ENCODE results near the gene MYEOV.

The MYEOV gene

DNA sequence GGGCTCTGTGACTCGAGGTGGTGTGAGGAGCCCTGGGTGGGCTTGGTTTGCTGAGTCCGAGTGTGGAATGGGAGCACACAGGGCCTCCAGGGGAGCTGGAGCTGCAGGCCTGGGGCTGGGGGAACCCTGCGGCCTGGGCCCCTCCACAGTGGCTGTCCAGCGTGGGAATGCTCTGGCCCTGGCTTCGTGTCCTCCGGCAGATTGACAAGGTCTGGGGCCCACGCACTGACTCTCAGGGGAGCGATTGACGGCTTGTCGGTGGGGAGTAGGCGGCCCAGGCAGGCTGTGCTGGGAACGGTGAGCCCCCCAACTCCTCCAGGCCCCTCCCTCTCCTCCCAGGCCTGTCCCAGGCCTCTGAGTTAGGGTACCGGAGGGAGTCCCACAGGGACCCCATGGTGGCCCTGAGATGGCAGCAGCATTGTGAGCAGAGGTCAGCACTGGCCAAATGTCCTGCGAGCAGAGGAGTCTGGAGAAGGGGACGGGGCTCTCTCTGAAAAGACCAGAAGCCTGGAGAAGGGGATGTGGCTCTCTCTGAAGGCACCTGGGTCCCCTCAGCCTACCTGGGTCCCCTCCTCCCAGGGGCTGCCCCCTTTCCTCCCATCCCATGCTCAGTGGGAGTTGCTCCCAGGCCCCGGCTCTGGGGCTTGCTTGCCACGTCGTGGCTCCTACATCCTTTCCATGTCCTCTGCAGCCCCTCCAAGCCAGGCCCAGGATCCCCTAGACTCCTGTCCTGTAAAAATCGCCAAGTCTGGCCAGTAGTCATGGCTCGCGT, 23.8 kb upstream of the MYEOV start:
- in situ Hi-C loops (cut with HindIII; ENCODE audit: low sequenced_read_pairs): no loop called here
- DNase-seq (ENCODE audit: low read depth, low spot score): no peak
- H3K4me3 ChIP-seq (ENCODE audit: low read depth, low read length): no peak overlapping the region
- TF ChIP-seq, protein P1, sequence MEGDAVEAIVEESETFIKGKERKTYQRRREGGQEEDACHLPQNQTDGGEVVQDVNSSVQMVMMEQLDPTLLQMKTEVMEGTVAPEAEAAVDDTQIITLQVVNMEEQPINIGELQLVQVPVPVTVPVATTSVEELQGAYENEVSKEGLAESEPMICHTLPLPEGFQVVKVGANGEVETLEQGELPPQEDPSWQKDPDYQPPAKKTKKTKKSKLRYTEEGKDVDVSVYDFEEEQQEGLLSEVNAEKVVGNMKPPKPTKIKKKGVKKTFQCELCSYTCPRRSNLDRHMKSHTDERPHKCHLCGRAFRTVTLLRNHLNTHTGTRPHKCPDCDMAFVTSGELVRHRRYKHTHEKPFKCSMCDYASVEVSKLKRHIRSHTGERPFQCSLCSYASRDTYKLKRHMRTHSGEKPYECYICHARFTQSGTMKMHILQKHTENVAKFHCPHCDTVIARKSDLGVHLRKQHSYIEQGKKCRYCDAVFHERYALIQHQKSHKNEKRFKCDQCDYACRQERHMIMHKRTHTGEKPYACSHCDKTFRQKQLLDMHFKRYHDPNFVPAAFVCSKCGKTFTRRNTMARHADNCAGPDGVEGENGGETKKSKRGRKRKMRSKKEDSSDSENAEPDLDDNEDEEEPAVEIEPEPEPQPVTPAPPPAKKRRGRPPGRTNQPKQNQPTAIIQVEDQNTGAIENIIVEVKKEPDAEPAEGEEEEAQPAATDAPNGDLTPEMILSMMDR (IDR thresholded peaks at IDR 0.05; ENCODE audit: low read depth, low read length): no peak

DNA sequence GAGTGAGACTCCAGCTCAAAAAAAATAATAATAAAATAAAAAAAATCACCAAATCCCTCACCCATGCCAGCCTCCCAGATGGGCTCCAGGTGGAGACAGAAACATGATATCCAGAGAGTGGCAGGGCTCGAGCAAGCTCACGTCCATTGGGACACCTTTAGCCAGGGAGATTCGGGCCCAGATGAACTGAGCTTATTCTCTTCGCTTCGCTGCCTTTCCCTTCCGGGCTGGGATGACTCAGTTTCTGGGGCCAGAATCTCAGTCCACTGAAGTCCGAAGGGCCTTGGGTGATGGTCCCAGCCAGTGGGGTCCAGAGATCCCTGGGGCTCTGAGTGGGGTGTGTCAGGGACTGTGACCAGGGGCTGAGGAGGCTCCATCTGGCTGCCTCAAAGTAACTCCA, 23.0 kb upstream of the MYEOV start:
- no peak overlapping the region for H3K4me3 ChIP-seq (ENCODE audit: low read depth, low read length)
- in situ Hi-C loops (cut with HindIII; ENCODE audit: low sequenced_read_pairs): no loop called here

DNA sequence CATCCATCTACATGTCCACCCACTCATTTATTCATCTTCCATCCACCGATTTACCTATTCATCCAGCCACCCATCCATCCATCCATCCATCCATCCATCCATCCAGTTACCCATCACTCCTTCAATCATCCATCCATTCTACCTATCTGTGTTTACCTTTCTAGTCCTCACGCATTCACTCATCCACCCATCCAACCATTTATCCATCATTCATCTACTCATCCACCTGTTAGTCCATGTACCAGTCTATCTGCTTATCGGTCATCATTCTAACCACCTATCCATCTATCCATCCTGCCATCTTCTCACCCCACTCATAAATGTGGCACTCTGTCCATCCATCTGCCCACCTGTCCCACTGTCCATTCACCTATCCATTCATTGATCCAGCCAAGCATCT, 21.9 kb upstream of the MYEOV start:
- no peak overlapping the region for H3K4me3 ChIP-seq (ENCODE audit: low read depth, low read length)
- TF ChIP-seq, protein P1 (IDR thresholded peaks at IDR 0.05; ENCODE audit: low read depth, low read length): no peak
- no peak for DNase-seq (ENCODE audit: low read depth, low spot score)
- in situ Hi-C loops (cut with HindIII; ENCODE audit: low sequenced_read_pairs): no loop called here

More for the DNA sequence above, 23.0 kb upstream of the MYEOV start:
- TF ChIP-seq, protein P1 (IDR thresholded peaks at IDR 0.05; ENCODE audit: low read depth, low read length): no peak
- no peak for DNase-seq (ENCODE audit: low read depth, low spot score)

DNA sequence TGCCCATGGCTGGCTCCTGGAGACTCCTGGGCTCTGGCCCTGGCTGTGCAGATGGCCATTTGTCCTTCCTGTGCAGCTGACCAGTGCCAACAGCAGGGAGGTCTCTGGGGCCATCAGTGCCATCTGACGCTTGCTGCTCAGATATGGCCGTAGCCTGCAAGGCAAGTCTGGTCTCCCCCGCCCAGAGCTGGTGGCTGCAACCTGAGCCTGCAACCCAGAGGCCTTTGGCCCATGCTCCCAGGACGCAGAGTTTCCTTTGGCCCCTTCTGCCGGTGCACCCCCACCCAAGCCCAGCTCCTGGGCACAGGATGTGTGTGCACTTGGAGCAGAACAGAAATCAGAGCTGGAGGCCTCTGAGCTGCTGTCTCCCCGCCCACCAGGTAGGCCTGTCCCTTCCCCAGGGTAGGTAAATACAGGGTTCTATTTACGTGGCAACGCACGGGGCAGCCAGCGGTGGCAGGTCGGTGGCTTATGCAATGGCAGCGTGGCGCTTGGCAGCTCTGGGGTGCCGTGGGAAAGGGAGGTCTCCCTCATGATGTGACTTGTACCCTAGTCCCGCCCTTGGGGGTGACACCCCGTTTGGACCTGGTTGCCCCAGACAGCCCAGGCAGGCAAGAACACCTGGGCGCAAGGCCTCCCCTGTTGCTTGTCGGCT, 21.0 kb upstream of the MYEOV start:
- no peak overlapping the region for H3K4me3 ChIP-seq (ENCODE audit: low read depth, low read length)
- no peak for DNase-seq (ENCODE audit: low read depth, low spot score)
- in situ Hi-C loops (cut with HindIII; ENCODE audit: low sequenced_read_pairs): no loop called here
- TF ChIP-seq, protein P1 (IDR thresholded peaks at IDR 0.05; ENCODE audit: low read depth, low read length): no peak

DNA sequence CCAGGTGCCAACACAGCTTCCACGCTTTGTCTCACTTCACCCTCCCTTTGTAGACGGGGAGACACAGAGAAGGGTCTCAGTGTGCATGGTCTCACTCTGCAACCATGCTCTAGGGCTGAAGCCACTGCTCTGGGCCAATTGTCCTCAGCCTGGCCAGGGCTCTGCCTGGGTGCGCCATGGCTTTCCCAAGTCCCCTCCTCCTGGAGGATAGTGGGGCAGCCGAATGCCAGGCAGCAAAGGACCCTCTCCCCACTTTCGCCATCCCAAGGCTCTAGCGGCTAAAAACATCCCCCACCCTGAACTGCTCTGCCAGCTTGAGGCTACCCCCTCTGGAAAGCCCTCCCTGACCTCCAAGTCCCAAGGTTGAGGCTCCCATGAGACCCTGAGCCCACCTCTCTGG, 20.4 kb upstream of the MYEOV start:
- H3K4me3 ChIP-seq (ENCODE audit: low read depth, low read length): no peak overlapping the region
- in situ Hi-C loops (cut with HindIII; ENCODE audit: low sequenced_read_pairs): no loop called here
- TF ChIP-seq, protein P1 (IDR thresholded peaks at IDR 0.05; ENCODE audit: low read depth, low read length): no peak
- DNase-seq (ENCODE audit: low read depth, low spot score): no peak

DNA sequence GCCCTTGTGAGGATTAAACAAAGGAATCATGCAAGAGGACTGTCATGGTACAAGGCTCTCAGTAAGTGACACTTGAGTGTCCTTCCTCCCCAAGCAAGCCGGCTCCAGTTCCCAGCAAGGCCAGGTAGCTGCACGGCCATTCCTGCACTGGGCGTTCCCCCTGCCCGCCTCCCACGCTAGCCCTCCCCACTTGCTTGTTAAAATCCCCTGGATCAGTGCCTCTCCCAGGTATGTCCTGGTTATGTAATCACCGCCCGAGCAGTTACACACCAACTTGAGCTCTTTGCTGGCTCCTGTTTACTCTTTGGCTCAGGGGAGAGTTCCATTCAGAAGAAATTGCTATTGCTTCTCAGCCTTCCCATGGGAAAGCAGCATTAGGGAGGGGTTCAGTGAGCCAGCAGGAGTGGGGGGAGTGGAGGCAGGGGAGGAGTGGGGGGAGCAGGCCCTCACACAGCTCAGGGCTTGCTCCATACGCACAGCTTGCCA, 19.4 kb upstream of the MYEOV start:
- in situ Hi-C loops (cut with HindIII; ENCODE audit: low sequenced_read_pairs): no loop called here
- TF ChIP-seq, protein P1 (IDR thresholded peaks at IDR 0.05; ENCODE audit: low read depth, low read length): no peak
- no peak overlapping the region for H3K4me3 ChIP-seq (ENCODE audit: low read depth, low read length)
- no peak for DNase-seq (ENCODE audit: low read depth, low spot score)
